Panc1 (cell line): ENCODE measurements around the gene ECHS1. TPM values are rescaled to one million over a fixed set of nuclear protein-coding genes. Genes with fewer than 3 reads are reported as not detected.

Source experiments
- ATAC-seq: fragments of 200-7000 bp; cut with Tn5 transposase; 2 replicates; pipeline ENCODE4 v1.9.1; 2020; ENCODE audit warnings: mild to moderate bottlenecking, moderate library complexity
- BruUV-seq: library from RNA; stranded (reverse); fragments of 400-500 nt; replicated peaks from 2 replicates; lab custom pipeline; 2021; lab: Mats Ljungman, UMichigan
- CTCF ChIA-PET: fragments of 300-600 bp; sonication (Branson Sonifier 250); formaldehyde crosslinking; loops from one replicate; lab custom pipeline; 2022; ENCODE audit warnings: antibody characterized with exemption; lab: Charles Lee
- POLR2A ChIA-PET: fragments of 300-600 bp; sonication (Branson Sonifier 250); formaldehyde crosslinking; loops from one replicate; lab custom pipeline; 2022; ENCODE audit warnings: antibody characterized with exemption; lab: Charles Lee
- DNase-seq: peaks from one replicate; pipeline ENCODE4 v3.0.0-alpha.2; 2010; ENCODE audit warnings: low read depth, low spot score
- H3K27ac ChIP-seq: 2 replicates; pipeline ENCODE4 v1.5.1; 2011; ENCODE audit warnings: mild to moderate bottlenecking, low read length, inconsistent platforms
- H3K27me3 ChIP-seq: fragments of 200-500 bp; sonication (Bioruptor generic); 2 replicates; pipeline ENCODE4 v1.6.0; 2014; ENCODE audit warnings: low read length, inconsistent platforms; ENCODE audit not compliant: control insufficient read depth, insufficient read depth
- H3K36me3 ChIP-seq: fragments of 200-500 bp; sonication (Bioruptor generic); 2 replicates; pipeline ENCODE4 v1.5.1; 2014; ENCODE audit warnings: inconsistent platforms, mild to moderate bottlenecking, low read length, moderate library complexity; ENCODE audit not compliant: control insufficient read depth, insufficient read depth
- H3K4me1 ChIP-seq: 2 replicates; pipeline ENCODE4 v1.5.1; 2011; ENCODE audit warnings: inconsistent platforms, mild to moderate bottlenecking, low read length, moderate library complexity; ENCODE audit not compliant: control insufficient read depth, insufficient read depth
- H3K4me3 ChIP-seq, 2 experiments: 2 replicates each; pipeline ENCODE4 v1.5.1; 2011 to 2012; ENCODE audit warnings: low read depth in 2 of 2, low read length in 2 of 2, mild to moderate bottlenecking in 2 of 2, inconsistent platforms in 1 of 2, moderate library complexity in 1 of 2
- H3K9me3 ChIP-seq: fragments of 200-500 bp; sonication (Bioruptor generic); 2 replicates; pipeline ENCODE4 v1.5.1; 2014; ENCODE audit warnings: low read depth, mild to moderate bottlenecking, inconsistent platforms, low read length, moderate library complexity; ENCODE audit not compliant: control insufficient read depth, insufficient read depth
- CTCF ChIP-seq: fragments of 450-650 bp; IDR thresholded peaks from 2 replicates; pipeline ENCODE4 v1.5.1; 2017; ENCODE audit warnings: mild to moderate bottlenecking
- POLR2AphosphoS5 ChIP-seq: IDR thresholded peaks from 2 replicates; pipeline ENCODE4 v1.6.1; 2012; ENCODE audit warnings: mild to moderate bottlenecking, low read depth, low read length, moderate library complexity
- REST ChIP-seq, 2 experiments: IDR thresholded peaks; 2 replicates each; pipeline ENCODE4 v1.6.1; 2011 to 2012; ENCODE audit warnings: low read depth in 2 of 2, control low read depth in 1 of 2, low read length in 1 of 2, mild to moderate bottlenecking in 1 of 2, moderate library complexity in 1 of 2; ENCODE audit not compliant: insufficient read depth in 1 of 2
- SIN3A ChIP-seq: IDR thresholded peaks from 2 replicates; pipeline ENCODE4 v1.6.1; 2012; ENCODE audit warnings: low read depth, mild to moderate bottlenecking, low read length, moderate library complexity, borderline replicate concordance; ENCODE audit not compliant: insufficient read depth
- TCF7L2 ChIP-seq: IDR thresholded peaks from 2 replicates; pipeline ENCODE4 v1.6.1; 2011; ENCODE audit warnings: mild to moderate bottlenecking, low read depth, low read length, inconsistent platforms
- in situ Hi-C: cut with HindIII; loops from 2 replicates; pipeline ENCODE4 v1.10.0; 2016; ENCODE audit warnings: low sequenced_read_pairs, low pct_unique_long_range_greater_than_20kb
- intact Hi-C: fragments of 100-400 bp; cut with micrococcal nuclease; formaldehyde crosslinking; loops from one replicate; pipeline ENCODE4 v1.10.0; 2022; ENCODE audit not compliant: unreplicated experiment
- total RNA-seq: library from RNA; stranded (reverse); gene quantifications from one replicate; pipeline ENCODE4 v1.2.1, GENCODE V29; 2021; ENCODE audit not compliant: unreplicated experiment

Gene ECHS1
- total RNA-seq, 1 experiment from 2014 or later = 165 TPM

- Histone ChIP-seq H3K27ac (no peak overlapping the region), H3K4me3 (no peak overlapping the region), H3K9me3 (no peaks in the 10 kb centered on the region), H3K4me1 (peaks cover 21% of the 10 kb centered on the region), H3K36me3 (no peaks in the 10 kb centered on the region), H3K27me3 (no peaks in the 10 kb centered on the region)
- 0 out of 2 replicates have a peak, but pooled peaks have one; percentile 26 for ATAC-seq
- POLR2A ChIA-PET = interaction anchor here (0.5 to 0.6 kb wide), 3 partner anchors 27 to 152 kb away, joined by 3 to 26 read pairs (median 5); no protein-coding TSS in a partner anchor
- no peak for DNase-seq
- intact Hi-C loops (no loop called here), in situ Hi-C loops (no loop called here)
- CTCF ChIA-PET = no interaction called here
- no TSS peak for BruUV-seq
- TF ChIP-seq POLR2AphosphoS5 (no peak), SIN3A (no peak), CTCF (no peak), REST (IDR thresholded peaks at IDR 0.05; ENCODE audit: insufficient read depth in 1 of 2, low read depth in 2 of 2, low read length in 1 of 2) (no peak), TCF7L2 (no peak)
These were observed 48.4 kb upstream of the ECHS1 start for GRCh38 chr10:133421336-133422222.

- ChIA-PET POLR2A (no interaction called here), CTCF (no interaction called here)
- no peaks in the 10 kb centered on the region for H3K36me3 ChIP-seq
- ATAC-seq = no peak
- intact Hi-C loops = no loop called here
- H3K27me3 ChIP-seq = no peaks in the 10 kb centered on the region
- peaks cover 21% of the 10 kb centered on the region for H3K4me1 ChIP-seq
- in situ Hi-C loops = no loop called here
- H3K27ac ChIP-seq = no peak overlapping the region
- BruUV-seq = no TSS peak
- H3K9me3 ChIP-seq = no peaks in the 10 kb centered on the region
- TF ChIP-seq CTCF = no peak
- no peak for TF ChIP-seq POLR2AphosphoS5
- no peak for TF ChIP-seq SIN3A
- no peak for TF ChIP-seq REST (IDR thresholded peaks at IDR 0.05; ENCODE audit: insufficient read depth in 1 of 2, low read depth in 2 of 2, low read length in 1 of 2)
- no peak for TF ChIP-seq TCF7L2
- no peak for DNase-seq
- no peak overlapping the region for H3K4me3 ChIP-seq
These were observed 47.4 kb upstream of the ECHS1 start for GRCh38 chr10:133420579-133420978.
